ENCODE data around the gene BAAT.

The BAAT gene

GRCh38 chr9:101376111-101376848, 8.5 kb downstream of the BAAT start:
- no peak for DNase-seq (ENCODE audit: low spot score)
- no peak for TF ChIP-seq CTCF (IDR thresholded peaks at IDR 0.05; ENCODE audit: borderline replicate concordance, control extremely low read depth, extremely low read depth, insufficient read depth, missing control alignments)
- in situ Hi-C loops (cut with MboI; ENCODE audit: low sequenced_read_pairs, unreplicated experiment), result no loop called here

- in situ Hi-C loops (cut with MboI; ENCODE audit: low sequenced_read_pairs, unreplicated experiment), result no loop called here
- no peak for TF ChIP-seq CTCF (IDR thresholded peaks at IDR 0.05; ENCODE audit: borderline replicate concordance, control extremely low read depth, extremely low read depth, insufficient read depth, missing control alignments)
- DNase-seq (ENCODE audit: low spot score), result no peak
Observed at GRCh38 chr9:101375546-101375945, 9.3 kb downstream of the BAAT start.

- in situ Hi-C loops (cut with MboI; ENCODE audit: low sequenced_read_pairs, unreplicated experiment), result no loop called here
- no peak for DNase-seq (ENCODE audit: low spot score)
- no peak for TF ChIP-seq CTCF (IDR thresholded peaks at IDR 0.05; ENCODE audit: borderline replicate concordance, control extremely low read depth, extremely low read depth, insufficient read depth, missing control alignments)
Observed at GRCh38 chr9:101372327-101373118, 12.3 kb downstream of the BAAT start.

GRCh38 chr9:101371813-101372212, 13.0 kb downstream of the BAAT start:
- in situ Hi-C loops (cut with MboI; ENCODE audit: low sequenced_read_pairs, unreplicated experiment), result no loop called here
- no peak for TF ChIP-seq CTCF (IDR thresholded peaks at IDR 0.05; ENCODE audit: borderline replicate concordance, control extremely low read depth, extremely low read depth, insufficient read depth, missing control alignments)
- DNase-seq (ENCODE audit: low spot score), result no peak

- in situ Hi-C loops (cut with MboI; ENCODE audit: low sequenced_read_pairs, unreplicated experiment), result no loop called here
- no peak for TF ChIP-seq CTCF (IDR thresholded peaks at IDR 0.05; ENCODE audit: borderline replicate concordance, control extremely low read depth, extremely low read depth, insufficient read depth, missing control alignments)
- DNase-seq (ENCODE audit: low spot score), result no peak
Observed at GRCh38 chr9:101369884-101370531, 14.8 kb downstream of the BAAT start.

GRCh38 chr9:101369286-101369685, 15.5 kb downstream of the BAAT start:
- DNase-seq (ENCODE audit: low spot score), result no peak
- in situ Hi-C loops (cut with MboI; ENCODE audit: low sequenced_read_pairs, unreplicated experiment), result no loop called here
- TF ChIP-seq CTCF (IDR thresholded peaks at IDR 0.05; ENCODE audit: borderline replicate concordance, control extremely low read depth, extremely low read depth, insufficient read depth, missing control alignments), result no peak

Data from GM13976 (cell line).